ENCODE measurements around the gene TSC22D2.

- no peak for TF ChIP-seq CTCF (IDR thresholded peaks at IDR 0.05)
- no peak for TF ChIP-seq POLR2A (IDR thresholded peaks at IDR 0.05)
- TF ChIP-seq POLR2AphosphoS5 (IDR thresholded peaks at IDR 0.05), result no peak
Observed at GRCh38 chr3:150372320-150372719, 35.8 kb upstream of the TSC22D2 start.
